H1 (cell line): ENCODE data around the gene CAMTA1. TPM values are rescaled to one million over a fixed set of nuclear protein-coding genes. Genes with fewer than 3 reads are reported as not detected.

Experiments used
- CTCF ChIA-PET: fragments of 300-600 bp; sonication (Branson Sonifier 250); formaldehyde crosslinking; loops from one replicate; lab custom pipeline; 2021; ENCODE audit not compliant: partially characterized antibody; lab: Charles Lee
- POLR2A ChIA-PET: fragments of 300-600 bp; sonication (Branson Sonifier 250); formaldehyde crosslinking; loops from one replicate; lab custom pipeline; 2021; ENCODE audit warnings: inconsistent platforms; ENCODE audit not compliant: partially characterized antibody; lab: Charles Lee
- DNase-seq, 2 experiments: peaks; one replicate each; pipeline versions ENCODE4 v3.0.0 to v3.0.0-alpha.2; 2010 to 2022; ENCODE audit warnings: low spot score in 2 of 2, low read depth in 1 of 2, mixed read lengths in 1 of 2
- FAIRE-seq: peaks from 2 replicates; lab custom pipeline; 2011; peaks lifted over from hg19 to GRCh38; lab: Jason Lieb, UNC
- H2AFZ ChIP-seq: 2 replicates; pipeline ENCODE4 v1.8.1; 2012; ENCODE audit warnings: low read length, inconsistent platforms
- H2AK5ac ChIP-seq: 2 replicates; pipeline ENCODE4 v1.6.1; 2013; ENCODE audit warnings: low read depth, low read length
- H2BK120ac ChIP-seq: replicated peaks from 2 replicates; pipeline ENCODE3; 2013; ENCODE audit warnings: low read depth, low read length, inconsistent platforms
- H2BK12ac ChIP-seq: 2 replicates; pipeline ENCODE4 v1.6.1; 2013; ENCODE audit warnings: low read depth, low read length
- H2BK15ac ChIP-seq: 2 replicates; pipeline ENCODE4 v1.6.1; 2013; ENCODE audit warnings: low read length
- H2BK20ac ChIP-seq: 2 replicates; pipeline ENCODE4 v1.6.1; 2013; ENCODE audit warnings: low read length
- H2BK5ac ChIP-seq: 2 replicates; pipeline ENCODE4 v1.6.1; 2013; ENCODE audit warnings: low read depth, low read length
- H3K14ac ChIP-seq: 2 replicates; pipeline ENCODE4 v1.6.1; 2013; ENCODE audit warnings: inconsistent platforms; ENCODE audit not compliant: insufficient read length
- H3K18ac ChIP-seq: 2 replicates; pipeline ENCODE4 v1.6.1; 2013; ENCODE audit warnings: low read length; ENCODE audit errors: extremely low read depth
- H3K23ac ChIP-seq: 2 replicates; pipeline ENCODE4 v1.6.1; 2013; ENCODE audit warnings: inconsistent platforms; ENCODE audit not compliant: insufficient read length
- H3K23me2 ChIP-seq: 2 replicates; pipeline ENCODE4 v1.6.1; 2013; ENCODE audit warnings: low read depth, low read length
- H3K27ac ChIP-seq: 2 replicates; pipeline ENCODE4 v1.6.1; 2011; ENCODE audit warnings: low read depth, low read length, inconsistent platforms
- H3K27me3 ChIP-seq, 4 experiments: replicated peaks in 1 of 4; 1 replicate in 1 of 4; 2 replicates in 3 of 4; pipeline versions ENCODE4 v1.6.1 to v1.8.1; 2011 to 2013; ENCODE audit warnings: low read length in 3 of 4, mild to moderate bottlenecking in 3 of 4, inconsistent platforms in 2 of 4, mixed read lengths in 2 of 4, moderate library complexity in 1 of 4; ENCODE audit not compliant: control insufficient read depth in 3 of 4, insufficient read depth in 3 of 4; ENCODE audit errors: extremely low read depth in 1 of 4
- H3K36me3 ChIP-seq, 4 experiments: 2 replicates each; pipeline versions ENCODE4 v1.6.1 to v1.8.1; 2011 to 2013; ENCODE audit warnings: mild to moderate bottlenecking in 4 of 4, low read length in 3 of 4, moderate library complexity in 2 of 4, control low read depth in 1 of 4, inconsistent platforms in 1 of 4; ENCODE audit not compliant: insufficient read depth in 4 of 4, control insufficient read depth in 2 of 4
- H3K4ac ChIP-seq: replicated peaks from 2 replicates; pipeline ENCODE3; 2013; ENCODE audit warnings: low read length, low read depth, mixed read lengths, inconsistent platforms; ENCODE audit not compliant: insufficient read length
- H3K4me1 ChIP-seq, 4 experiments: replicated peaks in 1 of 4; 1 replicate in 1 of 4; 2 replicates in 3 of 4; pipeline versions ENCODE4 v1.6.1 to v1.8.1; 2011 to 2013; ENCODE audit warnings: low read length in 3 of 4, inconsistent platforms in 2 of 4, mixed read lengths in 1 of 4; ENCODE audit not compliant: insufficient read depth in 4 of 4, control insufficient read depth in 3 of 4
- H3K4me2 ChIP-seq, 2 experiments: 2 replicates each; pipeline versions ENCODE4 v1.6.1 to v1.8.1; 2011 to 2013; ENCODE audit warnings: low read depth in 2 of 2, low read length in 2 of 2, control low read depth in 1 of 2, inconsistent platforms in 1 of 2, mild to moderate bottlenecking in 1 of 2; ENCODE audit not compliant: insufficient read depth in 1 of 2
- H3K4me3 ChIP-seq, 4 experiments: fragments of 200-600, 300-600 bp in 1 of 4; sonication (generic), shearing (Covaris generic), sonication (Bioruptor Twin) in 1 of 4; 2 replicates each; pipeline versions ENCODE4 v1.5.1 to v1.8.1; 2011 to 2016; ENCODE audit warnings: low read length in 4 of 4, low read depth in 3 of 4, control low read depth in 2 of 4, inconsistent platforms in 2 of 4, mild to moderate bottlenecking in 2 of 4, mixed read lengths in 1 of 4, moderate library complexity in 1 of 4; ENCODE audit not compliant: insufficient read depth in 2 of 4; ENCODE audit errors: extremely low read depth in 1 of 4
- H3K56ac ChIP-seq: replicated peaks from 2 replicates; pipeline ENCODE3; 2013; ENCODE audit warnings: low read depth, mild to moderate bottlenecking, mixed read lengths, low read length, inconsistent platforms; ENCODE audit not compliant: insufficient read length
- H3K79me1 ChIP-seq: 2 replicates; pipeline ENCODE4 v1.6.1; 2013; ENCODE audit warnings: low read depth, low read length, control low read depth
- H3K79me2 ChIP-seq, 2 experiments: 2 replicates each; pipeline versions ENCODE4 v1.6.1 to v1.8.1; 2012 to 2013; ENCODE audit warnings: low read length in 2 of 2, mild to moderate bottlenecking in 2 of 2, inconsistent platforms in 1 of 2; ENCODE audit not compliant: insufficient read depth in 2 of 2, control insufficient read depth in 1 of 2
- H3K9ac ChIP-seq, 4 experiments: replicated peaks in 1 of 4; 1 replicate in 1 of 4; 2 replicates in 3 of 4; pipeline versions ENCODE4 v1.6.1 to v1.8.1; 2011 to 2013; ENCODE audit warnings: low read depth in 3 of 4, low read length in 3 of 4, control low read depth in 2 of 4, mild to moderate bottlenecking in 2 of 4, moderate library complexity in 2 of 4, inconsistent platforms in 1 of 4; ENCODE audit errors: extremely low read depth in 1 of 4
- H3K9me3 ChIP-seq, 2 experiments: 2 replicates each; pipeline versions ENCODE4 v1.6.1 to v1.8.1; 2012 to 2013; ENCODE audit warnings: mild to moderate bottlenecking in 2 of 2, moderate library complexity in 2 of 2, control low read depth in 1 of 2, inconsistent platforms in 1 of 2, low read depth in 1 of 2, low read length in 1 of 2, mixed read lengths in 1 of 2; ENCODE audit not compliant: insufficient read depth in 2 of 2
- H4K20me1 ChIP-seq, 2 experiments: replicated peaks in 1 of 2; 2 replicates each; pipeline versions ENCODE3 to v1.8.1; 2011 to 2013; ENCODE audit warnings: inconsistent platforms in 2 of 2, low read length in 2 of 2, mild to moderate bottlenecking in 1 of 2; ENCODE audit not compliant: insufficient read depth in 2 of 2, control insufficient read depth in 1 of 2
- H4K5ac ChIP-seq: 2 replicates; pipeline ENCODE4 v1.6.1; 2013; ENCODE audit warnings: low read length, low read depth, mixed read lengths, inconsistent platforms; ENCODE audit not compliant: insufficient read length
- H4K8ac ChIP-seq: 2 replicates; pipeline ENCODE4 v1.8.0; 2013; ENCODE audit warnings: mild to moderate bottlenecking, moderate library complexity, low read length, inconsistent platforms; ENCODE audit not compliant: insufficient read depth; ENCODE audit errors: extremely low read depth
- H4K91ac ChIP-seq: replicated peaks from 2 replicates; pipeline ENCODE3; 2013; ENCODE audit warnings: low read length, mixed read lengths, inconsistent platforms; ENCODE audit not compliant: insufficient read length
- WGBS, 2 experiments: shearing (Covaris generic) in 1 of 2; methylation state at CpG; one replicate each; pipeline versions ENCODE4 v1.1.6 to v1.1.7; 2013 to 2015; ENCODE audit warnings: low lambda C conversion rate in 2 of 2, mixed read lengths in 2 of 2, inconsistent platforms in 1 of 2, low coverage in 1 of 2, missing lambda C conversion rate in 1 of 2; ENCODE audit not compliant: insufficient replicate concordance in 2 of 2, insufficient coverage in 1 of 2, insufficient read length in 1 of 2; ENCODE audit errors: extremely low coverage in 1 of 2, missing lambda C conversion rate in 1 of 2; 5-methylcytosine and 5-hydroxymethylcytosine counted together
- polyA plus RNA-seq, 7 experiments: library from polyadenylated mRNA; depleted of rRNA in 3 of 7; stranded (reverse) in 5 of 7; unstranded in 2 of 7; fragments of >200 nt in 5 of 7; fragments of 200-250 nt in 2 of 7; gene quantifications; 1 replicate in 5 of 7; 2 replicates in 1 of 7; 4 replicates in 1 of 7; pipeline versions ENCODE4 v1.2.1 to v1.2.3, GENCODE V29; 2011 to 2013; ENCODE audit warnings: missing spikeins in 2 of 7, mixed read lengths in 2 of 7
- total RNA-seq: library from RNA; stranded (reverse); fragmentation: NEBNext Ultra II Directional; extraction: Animal tissue kit (Norgen Biotek cat#: 25700); gene quantifications from 2 replicates; pipeline ENCODE4 v1.2.1, GENCODE V29; 2021

Gene CAMTA1
- total and polyA plus RNA-seq, 2 of the 8 experiments (the other 6 are each of a cell fraction or from before 2014, with no cell fraction given): 65.0 to 119 TPM

- no peak overlapping the region for H2AFZ ChIP-seq
- CTCF ChIA-PET: no interaction called here
- no peak overlapping the region for H2AK5ac ChIP-seq
- 91% methylated on average over 10 of the region's 10 CpGs; no CpG with 5 or more reads in 1 of the 2 experiments for WGBS, 2 experiments
- H4K5ac ChIP-seq: no peak overlapping the region
- no peak overlapping the region for H4K8ac ChIP-seq
- no peak overlapping the region for H2BK15ac ChIP-seq
- peaks cover 0 to 2% (median 0%) of the 10 kb centered on the region in 4 experiments; a peak in 3 of 7 replicates for H3K4me1 ChIP-seq
- H3K27ac ChIP-seq: no peak overlapping the region
- no peak overlapping the region for H3K56ac ChIP-seq
- DNase-seq: no peak
- no peak overlapping the region for H2BK120ac ChIP-seq
- no peak overlapping the region for H3K9ac ChIP-seq
- H3K4me2 ChIP-seq: no peak overlapping the region
- H3K36me3 ChIP-seq: peaks cover 0 to 6% (median 0%) of the 10 kb centered on the region in 4 experiments; a peak in 2 of 8 replicates
- no peak overlapping the region for H2BK12ac ChIP-seq
- H3K23me2 ChIP-seq: no peaks in the 10 kb centered on the region
- H2BK20ac ChIP-seq: no peak overlapping the region
- POLR2A ChIA-PET: interaction anchor here (0.6 kb wide), 1 partner anchor 17 kb away, joined by 3 read pairs; no protein-coding TSS in a partner anchor
- peaks cover under 1 to 60% of the 10 kb centered on the region in 2 experiments; a peak in 3 of 4 replicates for H3K79me2 ChIP-seq
- H3K4ac ChIP-seq: no peak overlapping the region
- no peak overlapping the region for H4K91ac ChIP-seq
- H3K27me3 ChIP-seq: no peaks in the 10 kb centered on the region
- no peak overlapping the region for H2BK5ac ChIP-seq
- no peaks in the 10 kb centered on the region for H3K9me3 ChIP-seq
- FAIRE-seq: no peak
- H3K4me3 ChIP-seq: no peak overlapping the region
- H3K18ac ChIP-seq: no peak overlapping the region
- H3K23ac ChIP-seq: no peak overlapping the region
- H3K79me1 ChIP-seq: peaks cover 5% of the 10 kb centered on the region
- H3K14ac ChIP-seq: no peak overlapping the region
- H4K20me1 ChIP-seq: peaks cover 0 to 7% of the 10 kb centered on the region in 2 experiments
Measured at GRCh38 chr1:6822530-6823359, 37.5 kb downstream of the CAMTA1 start.
